HepG2 (cell line): ENCODE results near the gene LGR6. TPM values are rescaled to one million over a fixed set of nuclear protein-coding genes. Genes with fewer than 3 reads are reported as not detected.

ENCODE experiments used
- ATAC-seq: fragments of 200-7000 bp; cut with Tn5 transposase; 3 replicates; pipeline ENCODE4 v1.9.1; 2020; ENCODE audit warnings: mild to moderate bottlenecking, moderate library complexity
- BruUV-seq: library from RNA; stranded (reverse); fragments of 400-500 nt; replicated peaks from 2 replicates; lab custom pipeline; 2021; lab: Mats Ljungman, UMichigan
- CTCF ChIA-PET: fragments of 300-600 bp; formaldehyde crosslinking; extraction: SDS; loops from one replicate; lab custom pipeline; 2021; ENCODE audit warnings: low total read pairs, inconsistent platforms, low intra/inter-chr PET ratio; lab: Yijun Ruan, JAX
- POLR2A ChIA-PET: fragments of 350-600 bp; sonication (Branson Sonifier 250); formaldehyde crosslinking; loops from one replicate; lab custom pipeline; 2020; ENCODE audit warnings: antibody characterized with exemption, inconsistent platforms; lab: Yijun Ruan, JAX
- DNase-seq: peaks from one replicate; pipeline ENCODE4 v3.0.0-alpha.2; 2015; ENCODE audit warnings: low spot score
- FAIRE-seq: peaks from 3 replicates; lab custom pipeline; 2011; peaks lifted over from hg19 to GRCh38; lab: Jason Lieb, UNC
- H2AFZ ChIP-seq: one replicate; pipeline ENCODE4 v1.6.1; 2011; ENCODE audit warnings: low read length, inconsistent platforms
- H3K27ac ChIP-seq: fragments of 300-600 bp; 3 replicates; pipeline ENCODE4 v1.8.0; 2011; ENCODE audit warnings: mixed run types, mild to moderate bottlenecking, mixed read lengths, low read length, inconsistent platforms; ENCODE audit not compliant: insufficient read depth; ENCODE audit errors: extremely low read length
- H3K27me3 ChIP-seq, 2 experiments: fragments of 200-600 bp in 1 of 2; 2 replicates in 1 of 2; 3 replicates in 1 of 2; pipeline versions ENCODE4 v1.6.0 to v1.8.0; 2011; ENCODE audit warnings: low read length in 2 of 2, mild to moderate bottlenecking in 2 of 2, moderate library complexity in 2 of 2, inconsistent platforms in 1 of 2; ENCODE audit not compliant: insufficient read depth in 2 of 2, control insufficient read depth in 1 of 2
- H3K36me3 ChIP-seq, 2 experiments: fragments of 200-600 bp in 1 of 2; replicated peaks in 1 of 2; 2 replicates in 1 of 2; 3 replicates in 1 of 2; pipeline versions ENCODE4 v1.5.1 to v1.8.0; 2011; ENCODE audit warnings: low read length in 2 of 2, inconsistent platforms in 1 of 2; ENCODE audit not compliant: insufficient read depth in 2 of 2, control insufficient read depth in 1 of 2
- H3K4me1 ChIP-seq: 2 replicates; pipeline ENCODE4 v1.5.1; 2012; ENCODE audit warnings: low read length, inconsistent platforms; ENCODE audit not compliant: insufficient read depth
- H3K4me2 ChIP-seq: 2 replicates; pipeline ENCODE4 v1.6.0; 2011; ENCODE audit warnings: low read depth, low read length, inconsistent platforms
- H3K4me3 ChIP-seq, 3 experiments: fragments of 200-600 bp in 1 of 3; sonication (generic), shearing (Covaris generic) in 1 of 3; replicated peaks in 1 of 3; 2 replicates each; pipeline ENCODE4 v1.5.1; 2011 to 2016; ENCODE audit warnings: low read length in 3 of 3, inconsistent platforms in 2 of 3, low read depth in 2 of 3, mild to moderate bottlenecking in 2 of 3, control low read depth in 1 of 3, mixed read lengths in 1 of 3; ENCODE audit not compliant: insufficient read depth in 1 of 3
- H3K79me2 ChIP-seq: one replicate; pipeline ENCODE4 v1.6.1; 2011; ENCODE audit warnings: low read length, inconsistent platforms; ENCODE audit not compliant: insufficient read depth
- H3K9ac ChIP-seq: 2 replicates; pipeline ENCODE4 v1.6.0; 2011; ENCODE audit warnings: mild to moderate bottlenecking, low read depth, low read length, inconsistent platforms; ENCODE audit not compliant: insufficient read depth
- H3K9me3 ChIP-seq: 2 replicates; pipeline ENCODE4 v1.5.1; 2012; ENCODE audit warnings: mild to moderate bottlenecking, low read length
- H4K20me1 ChIP-seq: 2 replicates; pipeline ENCODE4 v1.6.0; 2011; ENCODE audit warnings: inconsistent platforms, mild to moderate bottlenecking, low read length, moderate library complexity; ENCODE audit not compliant: insufficient read depth
- HES4 ChIP-seq: sonication (generic); formaldehyde crosslinking; IDR thresholded peaks from 2 replicates; pipeline ENCODE4 v1.9.0; 2021; ENCODE audit warnings: mild to moderate bottlenecking, missing genetic modification reagents, borderline replicate concordance
- HNRNPUL1 ChIP-seq: fragments of 200-400 bp; formaldehyde crosslinking; IDR thresholded peaks from 2 replicates; pipeline ENCODE4 v1.6.1; 2017; ENCODE audit warnings: low read depth, mild to moderate bottlenecking, low read length, moderate library complexity
- NFYC ChIP-seq: IDR thresholded peaks from 2 replicates; pipeline ENCODE4 v1.6.1; 2016; ENCODE audit warnings: missing genetic modification reagents, missing compliant biosample characterization
- NR2F2 ChIP-seq: IDR thresholded peaks from 2 replicates; pipeline ENCODE4 v1.6.1; 2012; ENCODE audit warnings: low read depth, inconsistent platforms, borderline replicate concordance
- SAP130 ChIP-seq: IDR thresholded peaks from 2 replicates; pipeline ENCODE4 v1.6.1; 2016; ENCODE audit warnings: low read depth
- SMARCC2 ChIP-seq: fragments of 450-650 bp; IDR thresholded peaks from 2 replicates; pipeline ENCODE4 v1.6.1; 2017; ENCODE audit warnings: antibody characterized with exemption, mild to moderate bottlenecking
- ZNF350 ChIP-seq: sonication (generic); formaldehyde crosslinking; IDR thresholded peaks from 2 replicates; pipeline ENCODE4 v1.4.0; 2020; ENCODE audit warnings: mild to moderate bottlenecking, low read depth, missing genetic modification reagents, borderline replicate concordance
- ZNF546 ChIP-seq: sonication (generic); formaldehyde crosslinking; conservative IDR thresholded peaks from 2 replicates; pipeline ENCODE4 v1.8.1; 2023; ENCODE audit warnings: mild to moderate bottlenecking, missing genetic modification reagents
- ZNF709 ChIP-seq: sonication (generic); formaldehyde crosslinking; IDR thresholded peaks from 2 replicates; pipeline ENCODE4 v1.5.0; 2020; ENCODE audit warnings: mild to moderate bottlenecking, missing genetic modification reagents
- in situ Hi-C: cut with HindIII; loops from 2 replicates; pipeline ENCODE4 v1.10.0; 2017; ENCODE audit warnings: low pct_unique_long_range_greater_than_20kb; ENCODE audit not compliant: extremely low pct_ligation_motif_present
- intact Hi-C: fragments of 100-400 bp; cut with micrococcal nuclease; formaldehyde crosslinking; loops from one replicate; pipeline ENCODE4 v1.10.0; 2022; ENCODE audit not compliant: unreplicated experiment
- polyA plus RNA-seq, 8 experiments: library from polyadenylated mRNA; depleted of rRNA in 3 of 8; stranded (reverse) in 7 of 8; unstranded in 1 of 8; fragments of >200 nt; fragmentation: Illumina TruSeq in 4 of 8; extraction: Trizol in 4 of 8; gene quantifications; 2 replicates each; pipeline versions ENCODE4 v1.2.1 to v1.2.3, GENCODE V29; 2011 to 2016; ENCODE audit warnings: low read depth in 4 of 8, missing spikeins in 1 of 8, mixed read lengths in 1 of 8; ENCODE audit not compliant: insufficient read depth in 1 of 8
- total RNA-seq, 5 experiments: library from RNA; depleted of rRNA; stranded (reverse); fragments of >200 nt; fragmentation: Illumina TruSeq; extraction: Trizol; gene quantifications; 2 replicates each; pipeline ENCODE4 v1.2.3, GENCODE V29; 2016; ENCODE audit warnings: low read depth in 1 of 5
- TF ChIP-seq, protein P1 (sequence below): sonication (generic); formaldehyde crosslinking; IDR thresholded peaks from 2 replicates; pipeline ENCODE4 v1.4.0; 2020; ENCODE audit warnings: missing genetic modification reagents, borderline replicate concordance
- TF ChIP-seq, protein P2 (sequence below): sonication (generic); formaldehyde crosslinking; IDR thresholded peaks from 2 replicates; pipeline ENCODE4 v1.4.0; 2020; ENCODE audit warnings: missing genetic modification reagents; ENCODE audit errors: not compliant biosample characterization
- TF ChIP-seq, protein P3 (sequence below): IDR thresholded peaks from 2 replicates; pipeline ENCODE4 v1.6.1; 2016
- TF ChIP-seq, protein P4 (sequence below): sonication (generic); formaldehyde crosslinking; IDR thresholded peaks from 2 replicates; pipeline ENCODE4 v1.5.0; 2020; ENCODE audit warnings: missing genetic modification reagents, mild to moderate bottlenecking, borderline replicate concordance
- TF ChIP-seq, protein P5 (sequence below): sonication (generic); formaldehyde crosslinking; IDR thresholded peaks from 2 replicates; pipeline ENCODE4 v1.4.0; 2020; ENCODE audit warnings: missing genetic modification reagents

The LGR6 gene
- total and polyA plus RNA-seq, 2 of the 13 experiments (the other 11 are each of a cell fraction or from before 2014, with no cell fraction given): 0.07 TPM; not detected in 1

DNA sequence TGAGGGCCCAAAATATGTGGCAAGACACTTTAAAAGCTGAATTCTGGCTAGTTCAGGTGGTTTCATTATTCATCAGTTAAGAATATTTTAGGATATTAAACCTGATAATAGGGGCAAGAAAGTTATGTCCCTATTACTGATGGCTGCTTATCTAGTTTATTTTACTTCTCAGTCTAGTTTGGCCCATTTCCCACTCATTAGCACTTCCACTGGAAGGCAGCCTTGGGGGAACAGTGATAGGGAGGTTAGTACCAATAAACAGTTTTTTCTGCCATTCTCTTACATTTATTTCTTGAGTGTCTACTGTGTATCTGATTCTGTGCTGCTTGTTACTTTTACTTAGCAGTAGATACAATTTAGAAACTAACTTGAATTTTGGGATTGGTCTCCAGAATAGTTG, 163.9 kb downstream of the LGR6 start:
- no peaks in the 10 kb centered on the region for H3K36me3 ChIP-seq
- H3K79me2 ChIP-seq: peaks cover 60% of the 10 kb centered on the region
- H3K4me1 ChIP-seq: peaks cover 21% of the 10 kb centered on the region
- no peak overlapping the region for H3K4me3 ChIP-seq
- no peak overlapping the region for H3K9ac ChIP-seq
- no peak overlapping the region for H3K4me2 ChIP-seq
- DNase-seq (no peak), ATAC-seq (no peak)
- CTCF ChIA-PET: no interaction called here
- H3K27me3 ChIP-seq: no peaks in the 10 kb centered on the region
- H2AFZ ChIP-seq: no peak overlapping the region
- POLR2A ChIA-PET: no interaction called here
- no peaks in the 10 kb centered on the region for H4K20me1 ChIP-seq
- in situ Hi-C loops (no loop called here), intact Hi-C loops (no loop called here)
- no peaks in the 10 kb centered on the region for H3K9me3 ChIP-seq
- H3K27ac ChIP-seq: no peak overlapping the region
- no TSS peak for BruUV-seq
- TF ChIP-seq, protein P1, sequence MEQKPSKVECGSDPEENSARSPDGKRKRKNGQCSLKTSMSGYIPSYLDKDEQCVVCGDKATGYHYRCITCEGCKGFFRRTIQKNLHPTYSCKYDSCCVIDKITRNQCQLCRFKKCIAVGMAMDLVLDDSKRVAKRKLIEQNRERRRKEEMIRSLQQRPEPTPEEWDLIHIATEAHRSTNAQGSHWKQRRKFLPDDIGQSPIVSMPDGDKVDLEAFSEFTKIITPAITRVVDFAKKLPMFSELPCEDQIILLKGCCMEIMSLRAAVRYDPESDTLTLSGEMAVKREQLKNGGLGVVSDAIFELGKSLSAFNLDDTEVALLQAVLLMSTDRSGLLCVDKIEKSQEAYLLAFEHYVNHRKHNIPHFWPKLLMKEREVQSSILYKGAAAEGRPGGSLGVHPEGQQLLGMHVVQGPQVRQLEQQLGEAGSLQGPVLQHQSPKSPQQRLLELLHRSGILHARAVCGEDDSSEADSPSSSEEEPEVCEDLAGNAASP: no peak
- TF ChIP-seq, protein P2, sequence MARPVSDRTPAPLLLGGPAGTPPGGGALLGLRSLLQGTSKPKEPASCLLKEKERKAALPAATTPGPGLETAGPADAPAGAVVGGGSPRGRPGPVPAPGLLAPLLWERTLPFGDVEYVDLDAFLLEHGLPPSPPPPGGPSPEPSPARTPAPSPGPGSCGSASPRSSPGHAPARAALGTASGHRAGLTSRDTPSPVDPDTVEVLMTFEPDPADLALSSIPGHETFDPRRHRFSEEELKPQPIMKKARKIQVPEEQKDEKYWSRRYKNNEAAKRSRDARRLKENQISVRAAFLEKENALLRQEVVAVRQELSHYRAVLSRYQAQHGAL: no peak
- TF ChIP-seq, protein P3, sequence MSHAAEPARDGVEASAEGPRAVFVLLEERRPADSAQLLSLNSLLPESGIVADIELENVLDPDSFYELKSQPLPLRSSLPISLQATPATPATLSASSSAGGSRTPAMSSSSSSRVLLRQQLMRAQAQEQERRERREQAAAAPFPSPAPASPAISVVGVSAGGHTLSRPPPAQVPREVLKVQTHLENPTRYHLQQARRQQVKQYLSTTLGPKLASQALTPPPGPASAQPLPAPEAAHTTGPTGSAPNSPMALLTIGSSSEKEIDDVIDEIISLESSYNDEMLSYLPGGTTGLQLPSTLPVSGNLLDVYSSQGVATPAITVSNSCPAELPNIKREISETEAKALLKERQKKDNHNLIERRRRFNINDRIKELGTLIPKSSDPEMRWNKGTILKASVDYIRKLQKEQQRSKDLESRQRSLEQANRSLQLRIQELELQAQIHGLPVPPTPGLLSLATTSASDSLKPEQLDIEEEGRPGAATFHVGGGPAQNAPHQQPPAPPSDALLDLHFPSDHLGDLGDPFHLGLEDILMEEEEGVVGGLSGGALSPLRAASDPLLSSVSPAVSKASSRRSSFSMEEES (CRISPR knock-in tag): no peak
- TF ChIP-seq, protein P4, sequence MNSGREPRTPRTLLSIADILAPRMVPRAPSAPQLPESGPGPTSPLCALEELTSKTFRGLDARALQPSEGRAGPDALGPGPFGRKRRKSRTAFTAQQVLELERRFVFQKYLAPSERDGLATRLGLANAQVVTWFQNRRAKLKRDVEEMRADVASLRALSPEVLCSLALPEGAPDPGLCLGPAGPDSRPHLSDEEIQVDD (CRISPR knock-in tag): no peak
- TF ChIP-seq HES4 (no peak), ZNF546 (no peak), ZNF350 (CRISPR knock-in tag) (no peak), ZNF709 (CRISPR knock-in tag) (no peak), SAP130 (no peak), HNRNPUL1 (no peak), SMARCC2 (no peak), NFYC (CRISPR knock-in tag) (no peak), NR2F2 (no peak)
- TF ChIP-seq, protein P5, sequence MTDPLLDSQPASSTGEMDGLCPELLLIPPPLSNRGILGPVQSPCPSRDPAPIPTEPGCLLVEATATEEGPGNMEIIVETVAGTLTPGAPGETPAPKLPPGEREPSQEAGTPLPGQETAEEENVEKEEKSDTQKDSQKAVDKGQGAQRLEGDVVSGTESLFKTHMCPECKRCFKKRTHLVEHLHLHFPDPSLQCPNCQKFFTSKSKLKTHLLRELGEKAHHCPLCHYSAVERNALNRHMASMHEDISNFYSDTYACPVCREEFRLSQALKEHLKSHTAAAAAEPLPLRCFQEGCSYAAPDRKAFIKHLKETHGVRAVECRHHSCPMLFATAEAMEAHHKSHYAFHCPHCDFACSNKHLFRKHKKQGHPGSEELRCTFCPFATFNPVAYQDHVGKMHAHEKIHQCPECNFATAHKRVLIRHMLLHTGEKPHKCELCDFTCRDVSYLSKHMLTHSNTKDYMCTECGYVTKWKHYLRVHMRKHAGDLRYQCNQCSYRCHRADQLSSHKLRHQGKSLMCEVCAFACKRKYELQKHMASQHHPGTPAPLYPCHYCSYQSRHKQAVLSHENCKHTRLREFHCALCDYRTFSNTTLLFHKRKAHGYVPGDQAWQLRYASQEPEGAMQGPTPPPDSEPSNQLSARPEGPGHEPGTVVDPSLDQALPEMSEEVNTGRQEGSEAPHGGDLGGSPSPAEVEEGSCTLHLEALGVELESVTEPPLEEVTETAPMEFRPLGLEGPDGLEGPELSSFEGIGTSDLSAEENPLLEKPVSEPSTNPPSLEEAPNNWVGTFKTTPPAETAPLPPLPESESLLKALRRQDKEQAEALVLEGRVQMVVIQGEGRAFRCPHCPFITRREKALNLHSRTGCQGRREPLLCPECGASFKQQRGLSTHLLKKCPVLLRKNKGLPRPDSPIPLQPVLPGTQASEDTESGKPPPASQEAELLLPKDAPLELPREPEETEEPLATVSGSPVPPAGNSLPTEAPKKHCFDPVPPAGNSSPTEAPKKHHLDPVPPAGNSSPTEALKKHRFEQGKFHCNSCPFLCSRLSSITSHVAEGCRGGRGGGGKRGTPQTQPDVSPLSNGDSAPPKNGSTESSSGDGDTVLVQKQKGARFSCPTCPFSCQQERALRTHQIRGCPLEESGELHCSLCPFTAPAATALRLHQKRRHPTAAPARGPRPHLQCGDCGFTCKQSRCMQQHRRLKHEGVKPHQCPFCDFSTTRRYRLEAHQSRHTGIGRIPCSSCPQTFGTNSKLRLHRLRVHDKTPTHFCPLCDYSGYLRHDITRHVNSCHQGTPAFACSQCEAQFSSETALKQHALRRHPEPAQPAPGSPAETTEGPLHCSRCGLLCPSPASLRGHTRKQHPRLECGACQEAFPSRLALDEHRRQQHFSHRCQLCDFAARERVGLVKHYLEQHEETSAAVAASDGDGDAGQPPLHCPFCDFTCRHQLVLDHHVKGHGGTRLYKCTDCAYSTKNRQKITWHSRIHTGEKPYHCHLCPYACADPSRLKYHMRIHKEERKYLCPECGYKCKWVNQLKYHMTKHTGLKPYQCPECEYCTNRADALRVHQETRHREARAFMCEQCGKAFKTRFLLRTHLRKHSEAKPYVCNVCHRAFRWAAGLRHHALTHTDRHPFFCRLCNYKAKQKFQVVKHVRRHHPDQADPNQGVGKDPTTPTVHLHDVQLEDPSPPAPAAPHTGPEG (CRISPR knock-in tag): no peak
- TF ChIP-seq, all 625 proteins: peak for 0
- no peak for FAIRE-seq
